ENCODE results near the gene SCO1.
"Not testable (repeated sequence)": the region's sequence is repeated elsewhere in the genome, so short reads cannot be mapped to it uniquely, and the experiment has no call there.

Gene SCO1

DNA sequence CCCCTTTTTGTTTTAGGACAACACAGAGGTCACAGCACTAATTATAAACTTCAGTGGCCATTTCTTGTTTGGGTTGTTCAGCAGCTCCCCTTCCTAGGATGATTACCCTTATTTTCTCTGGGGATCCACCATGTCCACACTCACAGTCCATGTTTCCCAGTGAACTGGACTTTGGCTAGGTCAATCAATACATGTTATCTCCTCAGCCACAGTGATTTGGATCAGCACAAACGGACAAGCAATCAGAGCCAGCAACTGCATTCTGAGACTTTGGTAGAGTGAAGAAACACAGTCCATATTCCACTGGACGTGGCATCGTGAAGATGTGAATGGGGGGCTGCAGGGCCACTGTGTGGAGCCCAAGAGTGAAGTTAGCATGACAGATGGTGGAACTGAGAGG, 27.9 kb upstream of the SCO1 start:
- no peak for DNase-seq

GRCh38 chr17:10724546-10725195, 27.3 kb upstream of the SCO1 start:
- DNase-seq: no peak

DNA sequence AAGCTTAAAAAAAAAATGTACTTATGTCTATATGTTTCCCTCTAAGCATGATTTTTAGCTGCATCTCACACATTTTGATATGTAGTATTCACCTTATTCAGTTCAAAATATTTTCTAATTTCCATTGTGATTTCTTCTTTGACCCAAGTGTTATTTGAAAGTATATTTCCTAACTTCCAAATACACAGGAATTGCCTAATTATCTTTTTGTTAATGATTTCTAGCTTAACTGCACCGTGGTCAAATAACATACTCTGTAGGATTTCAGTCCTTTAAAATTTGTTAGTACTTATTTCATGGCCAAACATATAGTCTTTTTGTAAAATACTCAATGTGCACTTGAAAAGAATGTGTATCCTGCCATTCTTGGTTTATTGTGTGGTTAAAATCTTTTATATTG, 21.2 kb upstream of the SCO1 start:
- no peak for DNase-seq

GRCh38 chr17:10716218-10716617, 18.9 kb upstream of the SCO1 start:
- no peak for DNase-seq

DNA sequence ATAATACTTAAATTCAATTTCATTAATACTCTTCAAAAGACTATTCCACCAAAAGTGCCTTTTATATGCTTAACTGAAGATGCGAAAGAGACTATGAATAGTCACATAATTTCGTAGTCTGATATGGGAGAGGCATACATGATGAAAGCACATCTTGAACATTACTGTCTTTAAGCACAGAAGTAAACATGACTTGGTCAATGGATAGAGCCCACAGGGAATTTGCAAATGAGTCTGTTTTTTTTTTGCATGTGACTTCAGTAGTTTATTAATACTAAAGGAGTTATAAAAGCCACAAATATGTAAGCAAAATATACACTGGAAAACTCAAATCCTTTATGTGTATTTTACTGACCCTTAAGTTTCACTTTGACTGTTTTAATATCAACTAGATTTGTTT, 16.0 kb upstream of the SCO1 start:
- no peak for DNase-seq

- DNase-seq: no peak
Observed at GRCh38 chr17:10705727-10706126, 8.4 kb upstream of the SCO1 start.

DNA sequence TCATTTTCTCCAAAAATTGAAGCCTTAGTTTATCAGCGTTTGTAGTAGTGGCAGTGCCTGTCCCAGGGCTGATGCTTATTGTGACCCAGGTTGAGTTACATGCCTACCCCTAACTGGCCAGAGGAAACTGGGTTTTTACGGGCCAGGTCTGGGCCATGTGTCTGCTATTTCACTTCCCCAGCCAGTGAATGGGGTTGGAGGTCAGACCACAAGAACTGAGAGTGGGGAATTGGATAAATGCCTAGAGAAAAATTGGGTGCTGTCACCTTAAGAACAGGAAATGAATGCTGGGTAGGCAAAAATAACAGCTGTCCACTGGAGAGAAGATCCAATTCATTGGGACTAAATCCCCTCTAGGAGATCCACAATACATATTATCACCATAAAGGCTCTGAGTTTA, 5.2 kb upstream of the SCO1 start:
- DNase-seq: no peak

DNA sequence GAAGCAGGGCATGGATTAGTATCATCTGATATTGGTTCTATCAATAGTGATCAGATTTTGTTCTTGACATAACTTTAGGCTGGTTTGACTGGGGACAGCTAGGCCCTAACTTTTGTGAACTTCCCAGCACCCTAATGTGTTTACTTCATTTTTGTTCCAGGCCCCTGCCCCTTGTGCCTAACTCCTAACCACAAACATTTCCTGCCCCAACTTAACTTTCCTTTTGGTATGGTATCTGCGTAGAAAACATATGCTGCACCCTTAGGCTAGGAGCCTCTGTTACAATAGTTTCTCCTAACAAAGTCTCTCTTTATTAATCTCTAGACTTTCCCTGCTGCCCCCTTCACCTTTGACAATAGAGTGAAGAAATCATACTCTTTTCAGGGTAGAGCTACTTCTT, 2.5 kb upstream of the SCO1 start:
- DNase-seq: no peak

GRCh38 chr17:10698096-10698818, 924 bp upstream of the SCO1 start:
- DNase-seq: no peak

- DNase-seq: not testable (repeated sequence)
Observed at GRCh38 chr17:10695875-10696407, 1.4 kb downstream of the SCO1 start.

DNA sequence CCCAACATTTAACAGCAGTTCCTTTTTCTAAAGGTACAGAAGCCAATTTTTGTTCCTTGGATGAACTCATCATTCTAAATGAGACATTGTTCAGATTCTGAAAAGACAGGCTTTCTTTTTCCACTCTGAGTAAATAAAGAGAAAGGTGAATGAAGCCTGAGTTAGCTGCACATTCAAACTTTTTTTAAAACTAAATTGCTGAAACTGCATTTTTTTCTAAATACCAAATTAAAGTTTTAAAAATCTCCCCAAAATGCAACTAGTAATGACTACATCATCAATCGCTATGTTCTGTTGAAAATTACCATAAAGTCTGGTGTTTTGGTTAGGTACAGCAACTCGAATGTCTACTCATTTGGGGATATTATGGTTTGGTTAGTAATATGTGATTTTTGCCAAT, 9.8 kb downstream of the SCO1 start:
- no peak for DNase-seq

- no peak for DNase-seq
Observed at GRCh38 chr17:10683853-10684252, 13.5 kb downstream of the SCO1 start.

GRCh38 chr17:10681866-10682446, 15.4 kb downstream of the SCO1 start:
- DNase-seq: no peak

- DNase-seq: no peak
Observed at GRCh38 chr17:10674704-10675103, 22.6 kb downstream of the SCO1 start.

GRCh38 chr17:10673312-10673711, 24.0 kb downstream of the SCO1 start:
- no peak for DNase-seq

DNA sequence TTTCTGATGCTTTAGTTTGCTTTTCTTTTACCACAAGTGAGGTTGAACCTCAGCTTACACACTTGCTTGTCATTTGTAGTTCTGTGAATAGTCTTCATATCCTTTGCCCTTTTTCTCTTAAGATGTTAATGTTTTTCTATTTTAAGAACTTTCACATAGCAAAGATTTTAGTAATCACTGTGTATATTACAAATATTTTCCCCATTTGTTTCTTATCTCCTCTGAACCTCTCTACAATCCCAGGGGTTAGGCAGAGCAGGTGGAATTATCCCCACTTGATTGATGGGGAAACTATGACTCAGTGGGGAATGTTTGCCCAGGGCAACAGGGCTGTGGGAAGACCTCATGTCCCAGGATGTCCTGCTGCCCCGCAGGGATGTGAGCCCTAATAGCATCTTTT, 28.6 kb downstream of the SCO1 start:
- DNase-seq: no peak

DNA sequence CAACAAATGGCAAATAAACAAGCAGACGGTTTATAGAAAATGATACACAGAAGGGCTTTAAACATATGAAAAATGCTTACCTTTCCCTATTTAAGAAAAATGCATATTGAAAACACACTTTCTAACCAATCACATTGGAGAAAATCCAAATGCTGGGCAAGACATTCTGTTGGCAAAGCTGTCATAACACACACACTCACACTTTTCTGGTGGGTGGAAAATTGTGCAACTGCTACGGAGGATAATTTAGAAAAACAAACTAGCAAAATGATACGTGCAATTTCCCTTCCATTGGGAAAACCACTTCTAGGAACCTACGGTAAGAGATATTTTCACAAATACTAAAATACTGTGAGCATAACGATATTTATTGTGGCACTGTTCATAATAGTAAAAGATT, 30.4 kb downstream of the SCO1 start:
- no peak for DNase-seq

DNA sequence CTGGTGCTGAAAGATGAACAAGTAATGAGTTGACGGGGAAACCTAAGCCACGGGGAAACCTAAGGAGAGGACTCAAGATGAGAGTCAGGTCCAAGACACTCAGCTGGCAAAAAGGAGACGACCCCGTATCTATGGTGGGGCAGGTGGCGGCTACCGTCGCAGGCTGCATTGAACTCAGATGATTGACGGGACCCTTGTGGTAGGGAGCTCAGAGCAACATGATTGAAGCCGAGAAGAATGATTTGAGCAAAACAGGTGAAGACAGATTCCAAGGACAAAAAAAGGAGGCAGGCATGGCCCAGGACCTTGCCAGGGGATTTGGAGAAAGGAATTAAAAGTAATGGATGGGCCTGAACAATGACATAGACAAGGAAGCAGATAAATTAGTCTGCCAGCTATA, 32.8 kb downstream of the SCO1 start:
- no peak for DNase-seq

DNA sequence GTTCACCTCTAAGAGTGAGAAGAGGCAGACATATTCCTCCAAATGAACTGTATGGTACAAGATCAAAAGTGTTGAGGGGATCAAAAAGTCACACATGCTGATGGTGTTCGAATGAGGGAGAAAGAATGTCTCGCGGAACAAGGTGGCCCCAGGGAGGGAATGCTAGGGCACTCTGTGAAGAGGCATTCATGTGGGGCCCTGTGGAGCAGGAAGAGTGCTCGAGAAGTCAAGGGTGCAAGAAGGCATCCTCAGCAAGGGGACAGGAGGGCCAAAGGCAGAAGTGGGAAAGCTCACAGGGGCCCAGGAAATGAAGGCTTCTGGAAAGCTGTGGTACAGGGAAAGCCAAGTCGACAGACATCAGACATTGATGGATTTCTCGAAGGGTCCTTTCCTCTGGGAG, 34.1 kb downstream of the SCO1 start:
- DNase-seq: no peak

DNA sequence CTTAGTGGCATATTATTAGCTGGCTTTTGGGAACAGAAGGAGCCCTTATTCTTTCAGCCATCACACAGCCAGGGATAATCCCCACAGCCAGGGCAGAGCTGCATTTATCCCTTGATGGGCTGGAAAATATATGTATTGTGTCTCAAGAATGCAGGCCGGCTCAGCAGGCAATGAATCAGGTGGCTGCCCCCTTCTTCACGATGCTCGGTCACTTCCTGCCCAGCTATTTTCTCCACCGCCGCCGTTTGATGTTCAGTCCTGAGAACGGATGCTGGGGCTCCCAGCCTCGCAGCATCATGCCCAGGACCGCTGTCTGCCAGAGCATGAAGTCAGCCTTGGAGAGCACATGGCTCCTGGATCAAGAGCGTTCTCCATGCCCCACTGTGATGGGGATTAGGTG, 35.9 kb downstream of the SCO1 start:
- no peak for DNase-seq

- no peak for DNase-seq
Observed at GRCh38 chr17:10657879-10658278, 39.5 kb downstream of the SCO1 start.

DNA sequence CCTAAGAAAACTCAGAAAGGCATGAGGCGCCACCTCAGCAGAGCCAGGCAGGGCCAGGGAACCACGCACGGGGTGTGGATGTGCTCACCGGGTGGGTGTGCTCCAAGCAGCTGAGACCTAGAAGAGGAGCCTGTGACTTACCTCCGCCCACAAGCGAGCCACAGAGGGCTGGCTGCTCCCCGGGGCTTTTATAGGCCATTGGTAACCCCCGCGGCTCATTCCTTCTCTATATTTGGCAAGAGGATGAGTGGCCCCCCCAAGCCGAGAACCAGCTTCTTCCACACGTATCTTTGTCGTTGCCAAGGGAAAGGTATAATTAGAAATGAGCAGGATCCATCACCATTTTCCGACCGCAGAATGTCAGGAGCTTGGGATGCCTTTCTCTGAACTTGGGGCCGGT, 40.2 kb downstream of the SCO1 start, which contains the start of gene MYH3:
MYH3 (minus strand) TSS at position 162 of the 400 bp plus-strand sequence. CDS start 2,245 bp downstream, outside the sequence.
- DNase-seq: no peak

DNA sequence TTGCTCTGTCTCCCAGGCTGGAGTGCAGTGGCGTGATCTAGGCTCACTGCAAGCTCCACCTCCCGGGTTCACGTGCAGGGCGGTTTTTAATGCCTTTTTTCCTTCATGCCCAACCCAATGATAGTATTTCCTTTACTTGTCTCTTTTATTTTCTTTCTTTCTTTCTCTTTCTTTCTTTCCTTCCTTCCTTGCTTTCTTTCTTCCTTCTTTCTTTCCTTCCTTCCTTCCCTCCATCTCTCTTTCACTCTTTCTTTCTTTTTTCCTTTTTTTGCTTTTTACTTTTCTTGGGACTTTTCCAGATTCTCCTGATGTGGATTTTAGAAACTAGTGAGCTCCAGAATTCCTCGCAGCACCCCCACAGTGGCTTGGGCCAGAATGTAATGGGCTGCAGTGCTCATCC, 43.3 kb downstream of the SCO1 start:
- DNase-seq: no peak

- DNase-seq: no peak
Observed at GRCh38 chr17:10652984-10653659, 44.2 kb downstream of the SCO1 start.
